ENCODE results near the gene GORAB. TPM values are rescaled to one million over a fixed set of nuclear protein-coding genes. Genes with fewer than 3 reads are reported as not detected.

GORAB gene
- total RNA-seq, result 10.5 and 14.2 TPM in 2 replicates
- long read RNA-seq, transcript GORAB-202 (5 exons, 2,189 nt), result major isoform, 21 of 37 reads
- long read RNA-seq, partial matches to known transcripts, result 1 of 37 reads
- long read RNA-seq, other reads (novel, unspliced or antisense), result 14 of 37 reads

- peaks cover under 1% of the 10 kb centered on the region for H3K36me3 Mint-ChIP-seq (ENCODE audit: low read depth)
- TF ChIP-seq CTCF (conservative IDR thresholded peaks at IDR 0.05), result no peak
Measured at GRCh38 chr1:170531758-170532657, at the start of gene GORAB. Gene GORAB (plus strand): TSS chr1:170532166. CDS start chr1:170532224, 58 bp downstream.

GRCh38 chr1:170483051-170483450 lies 48.9 kb upstream of the GORAB start:
- no peak for DNase-seq (ENCODE audit: low read depth, low spot score)
- no peak for TF ChIP-seq CTCF (conservative IDR thresholded peaks at IDR 0.05)
- Mint-ChIP-seq H3K36me3 (ENCODE audit: low read depth) (no peaks in the 10 kb centered on the region), H3K27ac (ENCODE audit: unreplicated experiment) (no peak overlapping the region), H3K4me3 (no peak overlapping the region), H3K9me3 (peaks cover 5% of the 10 kb centered on the region), H3K4me1 (no peaks in the 10 kb centered on the region), H3K27me3 (ENCODE audit: low read depth) (peaks cover 2% of the 10 kb centered on the region)

More at GRCh38 chr1:170531758-170532657, at the start of gene GORAB:
- Mint-ChIP-seq H3K9me3 (no peaks in the 10 kb centered on the region), H3K4me1 (peaks cover 9% of the 10 kb centered on the region), H3K27ac (ENCODE audit: unreplicated experiment) (no peak within 1 kb of the TSS), H3K4me3 (no peak within 1 kb of the TSS), H3K27me3 (ENCODE audit: low read depth) (peaks cover 16% of the 10 kb centered on the region)
- peak; percentile 82 for DNase-seq (ENCODE audit: low read depth, low spot score)

GRCh38 chr1:170487503-170487902 lies 44.5 kb upstream of the GORAB start:
- Mint-ChIP-seq H3K4me1 (no peaks in the 10 kb centered on the region), H3K9me3 (peaks cover 5% of the 10 kb centered on the region), H3K27ac (ENCODE audit: unreplicated experiment) (no peak overlapping the region), H3K27me3 (ENCODE audit: low read depth) (peaks cover 4% of the 10 kb centered on the region), H3K4me3 (no peak overlapping the region), H3K36me3 (ENCODE audit: low read depth) (no peaks in the 10 kb centered on the region)
- DNase-seq (ENCODE audit: low read depth, low spot score), result no peak
- no peak for TF ChIP-seq CTCF (conservative IDR thresholded peaks at IDR 0.05)

GRCh38 chr1:170491291-170491690 lies 40.7 kb upstream of the GORAB start:
- Mint-ChIP-seq H3K9me3 (peaks cover 5% of the 10 kb centered on the region), H3K36me3 (ENCODE audit: low read depth) (no peaks in the 10 kb centered on the region), H3K4me1 (peaks cover 10% of the 10 kb centered on the region), H3K4me3 (no peak overlapping the region), H3K27ac (ENCODE audit: unreplicated experiment) (no peak overlapping the region), H3K27me3 (ENCODE audit: low read depth) (peaks cover 2% of the 10 kb centered on the region)
- no peak for TF ChIP-seq CTCF (conservative IDR thresholded peaks at IDR 0.05)
- DNase-seq (ENCODE audit: low read depth, low spot score), result no peak

GRCh38 chr1:170494369-170494768 lies 37.6 kb upstream of the GORAB start:
- Mint-ChIP-seq H3K4me3 (no peak overlapping the region), H3K27ac (ENCODE audit: unreplicated experiment) (peak overlapping the region; percentile 65), H3K9me3 (no peaks in the 10 kb centered on the region), H3K4me1 (peaks cover 10% of the 10 kb centered on the region), H3K27me3 (ENCODE audit: low read depth) (peaks cover 2% of the 10 kb centered on the region), H3K36me3 (ENCODE audit: low read depth) (no peaks in the 10 kb centered on the region)
- TF ChIP-seq CTCF (conservative IDR thresholded peaks at IDR 0.05), result no peak
- DNase-seq (ENCODE audit: low read depth, low spot score), result no peak

Data from neural crest cell (in vitro differentiated cells).